AG04450 (cell line): ENCODE measurements around the gene ZIC1. TPM values are rescaled to one million over a fixed set of nuclear protein-coding genes. Genes with fewer than 3 reads are reported as not detected.

Experiments
- CTCF ChIA-PET: fragments of 300-600, 350-600 bp; formaldehyde crosslinking; extraction: SDS; loops from one replicate; lab custom pipeline; 2022; ENCODE audit warnings: antibody characterized with exemption, inconsistent platforms; lab: Charles Lee
- POLR2A ChIA-PET: fragments of 350-600 bp; formaldehyde crosslinking; extraction: SDS; loops from one replicate; lab custom pipeline; 2021; ENCODE audit warnings: antibody characterized with exemption, inconsistent platforms; lab: Yijun Ruan, JAX
- DNase-seq: peaks from one replicate; pipeline ENCODE4 v3.0.0-alpha.2; 2011; ENCODE audit warnings: low read depth, low spot score
- H3K27ac ChIP-seq: one replicate; pipeline ENCODE4 v1.5.1; 2012; ENCODE audit warnings: low read depth, low read length, control low read depth
- H3K27me3 ChIP-seq: one replicate; pipeline ENCODE4 v1.6.0; 2012; ENCODE audit warnings: low read length; ENCODE audit not compliant: control insufficient read depth, insufficient read depth
- H3K4me3 ChIP-seq: 2 replicates; pipeline ENCODE4 v1.5.1; 2011; ENCODE audit warnings: mild to moderate bottlenecking, low read depth, low read length, control low read depth
- H3K9me3 ChIP-seq: 2 replicates; pipeline ENCODE4 v1.5.1; 2012; ENCODE audit warnings: low read length; ENCODE audit not compliant: control insufficient read depth, insufficient read depth
- polyA plus RNA-seq: library from polyadenylated mRNA; depleted of rRNA; stranded (reverse); fragments of >200 nt; gene quantifications from 2 replicates; pipeline ENCODE4 v1.2.3, GENCODE V29; 2011
- TF ChIP-seq, protein P1 (sequence below): IDR thresholded peaks from 2 replicates; pipeline ENCODE4 v1.5.1; 2011; ENCODE audit warnings: low read depth, low read length, control low read depth, inconsistent platforms

ZIC1 gene
- polyA plus RNA-seq, 1 experiment, result not detected

DNA sequence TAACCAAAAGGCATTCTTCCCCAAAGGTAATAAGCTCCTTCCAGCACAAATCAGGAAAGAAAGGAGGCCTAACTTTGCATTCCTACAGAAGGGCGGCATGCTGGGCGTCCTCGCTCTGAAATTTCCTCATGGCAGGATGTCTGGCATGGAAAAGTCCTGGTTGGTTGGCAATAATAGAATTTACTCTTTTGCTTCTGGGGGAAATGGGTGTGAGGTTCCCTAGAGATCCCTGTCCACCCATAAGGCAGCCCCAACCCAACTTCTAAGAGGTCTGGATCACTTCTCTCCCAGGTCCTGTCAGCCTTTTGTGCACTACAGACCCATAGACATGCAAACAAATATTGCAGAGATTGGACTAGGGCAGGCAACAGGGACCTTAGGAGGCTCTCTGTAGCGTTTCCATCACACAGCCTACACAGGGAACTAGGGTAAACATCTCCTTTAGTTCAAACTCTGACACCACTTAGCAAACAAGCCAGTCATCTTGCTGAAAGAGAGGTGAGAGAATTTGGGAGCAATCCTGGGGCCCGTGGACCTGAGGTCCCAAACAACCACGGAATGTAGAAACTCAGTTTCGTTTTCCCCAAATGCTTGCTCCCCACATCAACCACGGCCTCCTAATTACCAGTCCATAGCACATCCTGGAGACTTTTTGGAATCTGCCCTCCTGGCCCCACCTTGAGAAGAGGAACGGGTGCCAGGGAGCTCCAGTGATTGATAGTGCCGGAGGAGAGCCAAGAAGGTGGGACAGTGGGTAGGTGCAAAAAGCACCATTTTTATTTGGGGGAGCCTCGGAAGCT is 5.0 kb upstream of the ZIC1 start:
- peaks cover 82% of the 10 kb centered on the region for H3K27me3 ChIP-seq
- ChIA-PET POLR2A (no interaction called here), CTCF (no interaction called here)
- no peak overlapping the region for H3K4me3 ChIP-seq
- peaks cover 9% of the 10 kb centered on the region; the same call in 1 of the 2 replicates for H3K9me3 ChIP-seq
- no peak for DNase-seq
- TF ChIP-seq, protein P1, sequence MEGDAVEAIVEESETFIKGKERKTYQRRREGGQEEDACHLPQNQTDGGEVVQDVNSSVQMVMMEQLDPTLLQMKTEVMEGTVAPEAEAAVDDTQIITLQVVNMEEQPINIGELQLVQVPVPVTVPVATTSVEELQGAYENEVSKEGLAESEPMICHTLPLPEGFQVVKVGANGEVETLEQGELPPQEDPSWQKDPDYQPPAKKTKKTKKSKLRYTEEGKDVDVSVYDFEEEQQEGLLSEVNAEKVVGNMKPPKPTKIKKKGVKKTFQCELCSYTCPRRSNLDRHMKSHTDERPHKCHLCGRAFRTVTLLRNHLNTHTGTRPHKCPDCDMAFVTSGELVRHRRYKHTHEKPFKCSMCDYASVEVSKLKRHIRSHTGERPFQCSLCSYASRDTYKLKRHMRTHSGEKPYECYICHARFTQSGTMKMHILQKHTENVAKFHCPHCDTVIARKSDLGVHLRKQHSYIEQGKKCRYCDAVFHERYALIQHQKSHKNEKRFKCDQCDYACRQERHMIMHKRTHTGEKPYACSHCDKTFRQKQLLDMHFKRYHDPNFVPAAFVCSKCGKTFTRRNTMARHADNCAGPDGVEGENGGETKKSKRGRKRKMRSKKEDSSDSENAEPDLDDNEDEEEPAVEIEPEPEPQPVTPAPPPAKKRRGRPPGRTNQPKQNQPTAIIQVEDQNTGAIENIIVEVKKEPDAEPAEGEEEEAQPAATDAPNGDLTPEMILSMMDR, result no peak
- H3K27ac ChIP-seq, result no peak overlapping the region

DNA sequence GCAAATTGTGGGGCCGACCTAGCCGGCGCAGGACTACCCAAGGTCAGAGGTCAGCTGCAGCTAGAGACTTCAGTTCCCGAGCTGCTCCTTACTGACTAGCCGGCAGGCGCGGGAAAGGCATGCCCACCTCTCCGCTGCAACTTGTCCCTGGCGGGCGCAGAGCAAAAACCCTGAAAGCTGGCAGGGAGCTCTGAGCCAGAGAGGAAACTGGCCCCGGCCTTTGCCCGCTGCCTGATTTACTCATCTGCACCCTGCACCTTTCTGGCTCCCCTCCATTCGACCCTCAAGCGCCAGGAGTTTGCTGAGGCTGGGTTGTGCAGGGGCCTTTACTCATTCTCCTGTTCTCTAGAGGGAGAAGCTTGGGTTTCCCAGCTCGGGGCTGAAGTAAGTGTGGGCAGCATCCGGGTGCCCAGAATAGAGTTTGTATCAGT is 4.3 kb upstream of the ZIC1 start:
- DNase-seq, result no peak
- H3K9me3 ChIP-seq, result peaks cover 9% of the 10 kb centered on the region; the same call in 1 of the 2 replicates
- peaks cover 85% of the 10 kb centered on the region for H3K27me3 ChIP-seq
- H3K27ac ChIP-seq, result no peak overlapping the region
- TF ChIP-seq, protein P1, result no peak
- H3K4me3 ChIP-seq, result no peak overlapping the region
- CTCF ChIA-PET, result no interaction called here
- POLR2A ChIA-PET, result no interaction called here

DNA sequence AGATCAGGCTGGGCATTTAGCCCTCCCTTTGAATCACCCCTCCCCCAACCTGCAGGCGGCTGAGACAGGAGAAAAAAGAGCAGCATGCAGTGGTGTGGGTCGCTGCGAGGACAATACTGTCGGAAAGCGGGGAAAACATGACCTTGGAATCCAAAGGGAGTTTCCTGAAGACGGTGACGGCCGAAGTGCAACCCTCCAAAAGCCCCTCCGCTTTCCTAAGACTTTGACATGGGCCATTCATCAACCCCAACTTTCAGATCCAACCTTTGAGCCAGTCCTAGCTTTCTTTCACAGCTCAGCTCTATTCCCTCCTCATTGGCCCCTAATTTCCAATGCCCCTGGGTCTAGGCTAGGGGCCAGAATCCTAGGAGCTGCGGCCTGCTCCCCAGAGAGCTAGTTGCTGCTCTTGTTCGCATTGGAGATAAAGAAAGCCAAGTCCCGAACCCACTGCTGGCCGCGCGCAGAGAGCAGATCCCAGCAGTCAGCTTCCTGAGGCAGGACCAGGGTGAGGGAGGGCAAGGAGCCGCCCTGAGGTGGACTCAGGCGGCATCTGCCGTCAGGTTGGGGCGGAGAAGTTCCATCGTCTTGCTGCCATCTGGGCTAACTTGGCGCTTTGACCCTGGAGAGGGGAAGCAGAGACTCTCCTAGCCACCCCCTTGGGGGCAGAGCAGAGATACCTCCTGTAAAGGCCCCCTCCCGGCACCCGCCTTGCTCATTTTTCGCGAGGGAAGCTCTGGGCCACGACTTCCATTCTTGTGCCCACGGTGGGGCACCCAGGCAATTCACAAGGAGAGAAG is 3.7 kb upstream of the ZIC1 start:
- peaks cover 14% of the 10 kb centered on the region; the same call in 1 of the 2 replicates for H3K9me3 ChIP-seq
- TF ChIP-seq, protein P1, result no peak
- H3K4me3 ChIP-seq, result no peak overlapping the region
- ChIA-PET POLR2A (no interaction called here), CTCF (no interaction called here)
- DNase-seq, result no peak
- peaks cover 85% of the 10 kb centered on the region for H3K27me3 ChIP-seq
- no peak overlapping the region for H3K27ac ChIP-seq

DNA sequence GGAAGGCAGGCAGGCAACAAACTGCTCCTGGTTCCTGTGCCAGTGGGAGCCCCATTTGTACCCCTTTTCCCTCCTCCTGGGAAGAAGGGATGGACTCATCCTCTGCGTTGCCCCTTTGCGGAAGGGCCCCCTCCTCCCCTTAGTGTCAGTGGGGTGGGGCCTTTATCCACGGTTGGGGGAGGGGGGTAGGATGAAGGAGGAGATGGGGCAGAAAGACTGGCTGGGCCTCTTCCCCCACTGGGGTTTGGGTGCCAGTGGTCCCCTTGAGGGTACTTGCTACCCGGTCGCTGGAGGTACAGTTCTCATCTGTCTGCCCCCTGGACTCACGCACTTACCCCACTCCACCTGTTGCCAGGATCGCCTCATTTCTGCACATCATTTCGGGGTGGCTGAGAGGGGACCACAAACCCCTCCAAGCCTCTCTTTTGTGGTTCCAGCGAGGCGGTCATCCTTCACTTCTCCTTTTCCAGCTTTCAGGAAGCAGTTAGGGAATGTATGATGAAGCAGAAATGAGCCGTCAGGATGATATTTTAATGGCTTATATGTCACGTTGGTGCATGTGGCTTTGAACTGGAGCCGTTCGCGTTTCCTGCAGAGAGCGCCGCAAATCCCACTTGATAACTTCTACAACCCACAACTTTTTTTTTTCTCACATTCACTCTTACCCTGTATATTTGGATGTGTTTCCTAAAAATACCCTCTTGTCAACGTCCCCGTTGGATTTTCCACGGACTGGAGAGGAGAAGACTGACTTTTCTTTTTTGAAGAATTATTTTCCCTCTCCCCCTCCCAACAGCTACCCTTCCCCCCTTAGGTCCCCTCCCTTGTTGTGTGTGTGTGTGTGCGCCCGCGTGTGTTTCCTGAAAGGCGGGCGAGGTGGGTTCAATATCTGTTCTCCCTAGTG is 2.9 kb upstream of the ZIC1 start, which contains the start of gene ZIC4:
ZIC4 (minus strand) TSS at position 516 of the 904 bp plus-strand sequence. CDS start 3,746 bp downstream, outside the sequence.
- no peak within 1 kb of the TSS for H3K4me3 ChIP-seq
- POLR2A ChIA-PET, result no interaction called here
- peaks cover 89% of the 10 kb centered on the region for H3K27me3 ChIP-seq
- TF ChIP-seq, protein P1, result no peak
- H3K9me3 ChIP-seq, result peaks cover 20% of the 10 kb centered on the region; the same call in 1 of the 2 replicates
- CTCF ChIA-PET, result no interaction called here
- DNase-seq, result no peak
- no peak within 1 kb of the TSS for H3K27ac ChIP-seq
